Natural killer cell (primary cell): ENCODE measurements around the gene SPDEF. TPM values are rescaled to one million over a fixed set of nuclear protein-coding genes. Genes with fewer than 3 reads are reported as not detected.

Experiments
- ATAC-seq, 3 donors: fragments of 150-1000 bp in 2 of 3; fragments of 200-7000 bp in 1 of 3; cut with Tn5 transposase; 1 replicate in 1 of 3; 2 replicates in 2 of 3; pipeline ENCODE4 v1.10.0; 2021; ENCODE audit warnings: mild to moderate bottlenecking in 2 of 3, moderate library complexity in 2 of 3
- DNase-seq, 2 donors: peaks; one replicate each; pipeline versions ENCODE4 v3.0.0 to v3.0.0-alpha.2; 2013 to 2021; ENCODE audit warnings: mixed read lengths in 1 of 2
- H3K27ac ChIP-seq: one replicate; pipeline ENCODE4 v1.5.1; 2013; ENCODE audit warnings: mild to moderate bottlenecking, low read length
- H3K27me3 ChIP-seq: one replicate; pipeline ENCODE4 v1.6.1; 2013; ENCODE audit warnings: low read length; ENCODE audit not compliant: control insufficient read depth, insufficient read depth
- H3K36me3 ChIP-seq: one replicate; pipeline ENCODE4 v1.6.1; 2013; ENCODE audit warnings: low read length; ENCODE audit not compliant: control insufficient read depth, insufficient read depth
- H3K4me1 ChIP-seq: one replicate; pipeline ENCODE4 v1.6.1; 2013; ENCODE audit warnings: low read length; ENCODE audit not compliant: control insufficient read depth, insufficient read depth
- H3K4me3 ChIP-seq: one replicate; pipeline ENCODE4 v1.5.1; 2013; ENCODE audit warnings: low read length
- H3K9me3 ChIP-seq: one replicate; pipeline ENCODE4 v1.6.1; 2013; ENCODE audit warnings: low read length; ENCODE audit not compliant: control insufficient read depth, insufficient read depth
- H3K27ac Mint-ChIP-seq, 2 donors: one replicate each; pipeline ENCODE4 v1.8.0; 2022; ENCODE audit warnings: mild to moderate bottlenecking in 2 of 2, mixed read lengths in 2 of 2, moderate library complexity in 1 of 2
- H3K27me3 Mint-ChIP-seq, 2 donors: one replicate each; pipeline ENCODE4 v1.8.0; 2022; ENCODE audit warnings: low read depth in 2 of 2, mixed read lengths in 2 of 2
- H3K36me3 Mint-ChIP-seq: one replicate; pipeline ENCODE4 v1.8.0; 2022; ENCODE audit warnings: mixed read lengths
- H3K4me1 Mint-ChIP-seq, 2 donors: one replicate each; pipeline ENCODE4 v1.8.0; 2022; ENCODE audit warnings: mixed read lengths in 2 of 2
- H3K4me3 Mint-ChIP-seq: one replicate; pipeline ENCODE4 v1.8.0; 2022; ENCODE audit warnings: mild to moderate bottlenecking, moderate library complexity, mixed read lengths
- H3K9me3 Mint-ChIP-seq, 2 donors: one replicate each; pipeline ENCODE4 v1.8.0; 2022; ENCODE audit warnings: mixed read lengths in 2 of 2
- CTCF ChIP-seq: fragments of 200-600 bp; IDR thresholded peaks from one replicate; pipeline ENCODE4 v1.8.0; 2022; ENCODE audit warnings: antibody characterized with exemption
- WGBS: methylation state at CpG from one replicate; pipeline ENCODE4 v1.1.7; 2013; ENCODE audit warnings: missing lambda C conversion rate; ENCODE audit not compliant: insufficient coverage; 5-methylcytosine and 5-hydroxymethylcytosine counted together
- intact Hi-C: fragments of 100-400 bp; cut with micrococcal nuclease; formaldehyde crosslinking; loops from one replicate; pipeline ENCODE4 v1.14.2; 2022
- total RNA-seq, 4 donors: library from RNA; stranded (reverse); fragments of 120-200 nt in 1 of 4; gene quantifications; one replicate each; pipeline versions ENCODE4 v1.2.3 to v1.2.4, GENCODE V29; 2013 to 2022

The SPDEF gene
- total RNA-seq, 3 donors from 2014 or later (not counting 1 experiment from before 2014, with no cell fraction given), result 0.25 to 0.68 (median 0.45) TPM

DNA sequence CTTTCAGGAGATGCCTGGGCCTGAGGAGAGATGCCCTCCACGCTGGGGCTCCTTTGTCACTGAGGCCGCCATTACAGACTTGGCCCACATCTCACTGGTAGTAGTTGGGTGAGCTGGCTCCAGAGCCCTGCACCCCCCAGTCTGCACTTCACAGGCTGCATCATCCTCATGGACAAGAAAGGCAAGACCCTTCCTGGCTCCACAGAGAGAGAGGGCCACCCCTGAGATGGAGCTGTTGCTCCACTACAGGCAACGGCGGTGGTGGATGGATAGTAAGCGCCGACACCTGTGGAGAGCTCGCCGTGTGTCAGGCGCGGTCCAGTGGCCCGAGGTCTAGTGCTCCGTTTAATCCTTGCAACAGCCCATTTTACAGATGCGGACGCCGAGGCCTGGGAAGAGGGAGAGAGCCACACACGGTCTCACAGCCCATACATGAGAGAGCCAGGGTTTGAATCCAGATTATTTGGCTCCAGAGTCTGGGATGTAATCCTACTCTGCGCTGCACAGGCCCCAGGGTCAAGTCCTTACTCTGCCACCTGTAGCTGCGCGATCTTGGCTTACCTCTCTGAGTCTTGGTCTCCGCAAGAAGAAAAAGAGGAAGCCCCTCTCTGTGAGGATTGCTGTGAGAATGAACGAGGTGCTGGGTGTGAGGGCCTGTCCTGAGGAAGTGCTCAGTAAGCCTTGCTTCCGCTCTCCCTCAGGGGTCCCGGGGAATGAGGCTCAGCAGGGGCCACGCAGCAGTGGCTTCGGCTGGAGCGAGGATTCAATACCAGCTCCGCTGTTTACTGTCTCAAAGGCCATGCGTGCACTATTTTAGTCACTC, 34.5 kb downstream of the SPDEF start:
- Mint-ChIP-seq H3K9me3 (no peaks in the 10 kb centered on the region), H3K4me1 (peaks cover 11 to 16% of the 10 kb centered on the region in 2 donors), H3K4me3 (no peak overlapping the region), H3K27ac (peak overlapping the region in 1 of 2 donors; percentile 15), H3K36me3 (no peaks in the 10 kb centered on the region), H3K27me3 (no peaks in the 10 kb centered on the region)
- Histone ChIP-seq H3K4me1 (peaks cover 61% of the 10 kb centered on the region), H3K36me3 (no peaks in the 10 kb centered on the region), H3K4me3 (no peak overlapping the region), H3K9me3 (no peaks in the 10 kb centered on the region), H3K27me3 (no peaks in the 10 kb centered on the region), H3K27ac (no peak overlapping the region)
- DNase-seq, result no peak
- 74% methylated on average over 27 of the region's 28 CpGs for WGBS
- intact Hi-C loops, result no loop called here
- no peak for ATAC-seq
- no peak for TF ChIP-seq CTCF

GRCh38 chr6:34520645-34521462, 35.3 kb downstream of the SPDEF start:
- Mint-ChIP-seq H3K36me3 (no peaks in the 10 kb centered on the region), H3K27ac (no peak overlapping the region)

DNA sequence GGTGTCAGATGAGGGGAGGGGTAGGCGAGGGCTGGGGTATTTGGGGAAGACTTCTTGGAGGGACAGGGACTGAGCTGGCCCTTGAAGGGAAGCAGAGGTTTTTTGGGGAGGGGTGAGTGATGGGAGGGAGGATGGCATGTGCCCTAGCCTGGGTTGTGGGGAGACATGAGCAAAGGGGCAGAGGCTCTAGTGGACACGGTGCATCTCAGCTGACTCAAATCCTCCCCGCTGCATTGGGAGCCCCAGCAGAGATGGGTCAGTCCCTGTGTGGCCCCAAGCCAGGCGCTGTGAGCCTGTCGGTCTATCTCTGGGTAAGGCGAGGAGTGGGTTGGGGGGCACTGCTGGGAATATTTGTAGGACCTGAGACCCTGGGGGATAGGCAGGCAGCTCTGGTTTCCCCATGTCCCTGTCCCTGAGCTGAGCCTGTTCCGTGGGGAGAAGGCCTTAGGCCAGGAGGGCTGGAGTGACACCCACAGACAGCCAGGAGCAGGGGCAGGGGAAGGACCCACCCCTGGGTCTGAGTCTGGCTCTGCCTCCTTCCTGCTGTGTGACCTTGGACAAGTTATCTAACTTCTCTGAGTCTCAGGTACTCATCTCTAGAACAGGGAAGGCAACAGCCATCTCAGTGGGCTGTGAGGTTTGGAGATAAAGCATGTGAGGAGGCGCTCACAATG, 36.0 kb downstream of the SPDEF start:
- WGBS, result 94% methylated on average over 8 of the region's 8 CpGs
- no peaks in the 10 kb centered on the region for H3K9me3 Mint-ChIP-seq
- H3K27ac Mint-ChIP-seq, result no peak overlapping the region
- intact Hi-C loops, result no loop called here
- no peak for ATAC-seq
- Histone ChIP-seq H3K9me3 (no peaks in the 10 kb centered on the region), H3K27ac (no peak overlapping the region), H3K4me1 (peaks cover 50% of the 10 kb centered on the region), H3K4me3 (no peak overlapping the region), H3K27me3 (no peaks in the 10 kb centered on the region), H3K36me3 (no peaks in the 10 kb centered on the region)
- no peaks in the 10 kb centered on the region for H3K36me3 Mint-ChIP-seq
- no peak for TF ChIP-seq CTCF
- DNase-seq, result no peak
- no peak overlapping the region for H3K4me3 Mint-ChIP-seq
- peaks cover 11 to 16% of the 10 kb centered on the region in 2 donors for H3K4me1 Mint-ChIP-seq
- H3K27me3 Mint-ChIP-seq, result no peaks in the 10 kb centered on the region

More at GRCh38 chr6:34520645-34521462, 35.3 kb downstream of the SPDEF start:
- ATAC-seq (no peak), DNase-seq (no peak)
- Histone ChIP-seq H3K27me3 (no peaks in the 10 kb centered on the region), H3K4me3 (no peak overlapping the region), H3K27ac (no peak overlapping the region), H3K9me3 (no peaks in the 10 kb centered on the region), H3K4me1 (peaks cover 52% of the 10 kb centered on the region), H3K36me3 (no peaks in the 10 kb centered on the region)
- peaks cover 11 to 16% of the 10 kb centered on the region in 2 donors for H3K4me1 Mint-ChIP-seq
- intact Hi-C loops, result no loop called here
- no peaks in the 10 kb centered on the region for H3K27me3 Mint-ChIP-seq
- no peak for TF ChIP-seq CTCF
- whole genome bisulfite sequencing, result 95% methylated on average over 24 of the region's 24 CpGs
- no peaks in the 10 kb centered on the region for H3K9me3 Mint-ChIP-seq
- no peak overlapping the region for H3K4me3 Mint-ChIP-seq
